Transverse colon (tissue), 4 donors: ENCODE data around the gene SDHB.

Experiments
- CTCF ChIP-seq, 5 experiments: fragments of 200-600 bp in 3 of 5; fragments of 450-650 bp in 2 of 5; sonication (generic) in 3 of 5; IDR thresholded peaks; 1 replicate in 2 of 5; 2 replicates in 3 of 5; pipeline ENCODE4 v1.5.1; 2016 to 2017; ENCODE audit warnings: antibody characterized with exemption in 5 of 5, inconsistent platforms in 3 of 5, mild to moderate bottlenecking in 2 of 5, moderate library complexity in 1 of 5
- EP300 ChIP-seq: sonication (generic); formaldehyde crosslinking; IDR thresholded peaks from one replicate; pipeline ENCODE4 v1.6.1; 2017; ENCODE audit warnings: antibody characterized with exemption, low read depth
- POLR2A ChIP-seq: fragments of 450-650 bp; IDR thresholded peaks from one replicate; pipeline ENCODE4 v1.6.1; 2016; ENCODE audit warnings: antibody characterized with exemption, mild to moderate bottlenecking, moderate library complexity
- POLR2AphosphoS5 ChIP-seq, 3 donors: sonication (generic); formaldehyde crosslinking; IDR thresholded peaks; one replicate each; pipeline ENCODE4 v1.6.1; 2016; ENCODE audit warnings: antibody characterized with exemption in 3 of 3

GRCh38 chr1:16988210-16988609 lies 65.6 kb downstream of the SDHB start:
- TF ChIP-seq CTCF (IDR thresholded peaks at IDR 0.05), result no peak
- no peak for TF ChIP-seq POLR2AphosphoS5 (IDR thresholded peaks at IDR 0.05)
- no peak for TF ChIP-seq POLR2A
- no peak for TF ChIP-seq EP300
